Esophagus muscularis mucosa (tissue), 4 donors: Measurements from ENCODE around the gene EZR.

ENCODE experiments used
- CTCF ChIP-seq, 3 experiments: fragments of 200-600 bp in 2 of 3; fragments of 450-650 bp in 1 of 3; sonication (generic) in 2 of 3; IDR thresholded peaks; one replicate each; pipeline ENCODE4 v1.5.1; 2017 to 2019; ENCODE audit warnings: antibody characterized with exemption in 3 of 3, mild to moderate bottlenecking in 2 of 3, moderate library complexity in 1 of 3
- EP300 ChIP-seq: sonication (generic); formaldehyde crosslinking; IDR thresholded peaks from one replicate; pipeline ENCODE4 v1.6.1; 2017; ENCODE audit warnings: antibody characterized with exemption
- POLR2A ChIP-seq: fragments of 450-650 bp; IDR thresholded peaks from one replicate; pipeline ENCODE4 v1.6.1; 2017; ENCODE audit warnings: antibody characterized with exemption, moderate library complexity, mild to moderate bottlenecking, low read depth
- POLR2AphosphoS5 ChIP-seq, 2 donors: sonication (generic); formaldehyde crosslinking; IDR thresholded peaks; one replicate each; pipeline ENCODE4 v1.6.1; 2017; ENCODE audit warnings: antibody characterized with exemption in 2 of 2

GRCh38 chr6:158722176-158722729 is 96.9 kb downstream of the EZR start:
- TF ChIP-seq CTCF (IDR thresholded peaks at IDR 0.05) (no peak), POLR2A (no peak), EP300 (no peak), POLR2AphosphoS5 (IDR thresholded peaks at IDR 0.05) (no peak)
